ENCODE measurements around the gene DYTN.

DYTN gene

GRCh38 chr2:206647985-206648384 is 70.2 kb downstream of the DYTN start:
- no peak for TF ChIP-seq CTCF (IDR thresholded peaks at IDR 0.05)
- Histone ChIP-seq H3K4me3 (no peak overlapping the region), H3K4me1 (no peaks in the 10 kb centered on the region), H3K27me3 (no peaks in the 10 kb centered on the region), H3K9me3 (no peaks in the 10 kb centered on the region), H3K36me3 (no peaks in the 10 kb centered on the region), H3K27ac (no peak overlapping the region)
- no peak for DNase-seq
- intact Hi-C loops (cut with DNase I; ENCODE audit: low total_unique reads), result no loop called here

- Histone ChIP-seq H3K4me1 (no peaks in the 10 kb centered on the region), H3K27ac (no peak within 1 kb of the TSS), H3K27me3 (peaks cover 0 to 18% of the 10 kb centered on the region in 2 donors), H3K4me3 (no peak within 1 kb of the TSS), H3K9me3 (peaks cover 0 to 6% (median 0%) of the 10 kb centered on the region in 3 donors), H3K36me3 (no peaks in the 10 kb centered on the region)
- TF ChIP-seq CTCF (IDR thresholded peaks at IDR 0.05), result no peak
- intact Hi-C loops (cut with DNase I; ENCODE audit: low total_unique reads), result no loop called here
- no peak for DNase-seq
Observed at GRCh38 chr2:206642075-206643025, 75.8 kb downstream of the DYTN start, which contains the start of gene FAM237A. Gene FAM237A, plus strand, starts transcription at chr2:206642487. Its CDS starts 1,750 bp downstream, at chr2:206644237.

- Histone ChIP-seq H3K27ac (no peak overlapping the region), H3K4me3 (no peak overlapping the region), H3K27me3 (peaks cover 0 to 18% of the 10 kb centered on the region in 2 donors), H3K4me1 (no peaks in the 10 kb centered on the region), H3K36me3 (no peaks in the 10 kb centered on the region), H3K9me3 (peaks cover 0 to 6% (median 0%) of the 10 kb centered on the region in 3 donors)
- TF ChIP-seq CTCF (IDR thresholded peaks at IDR 0.05), result no peak
- intact Hi-C loops (cut with DNase I; ENCODE audit: low total_unique reads), result no loop called here
- DNase-seq, result no peak
Observed at GRCh38 chr2:206641226-206641625, 77.0 kb downstream of the DYTN start.

GRCh38 chr2:206639636-206640035 is 78.6 kb downstream of the DYTN start:
- no peak for TF ChIP-seq CTCF (IDR thresholded peaks at IDR 0.05)
- Histone ChIP-seq H3K36me3 (no peaks in the 10 kb centered on the region), H3K9me3 (peaks cover 0 to 6% (median 0%) of the 10 kb centered on the region in 3 donors), H3K4me1 (no peaks in the 10 kb centered on the region), H3K27ac (no peak overlapping the region), H3K4me3 (no peak overlapping the region), H3K27me3 (peaks cover 0 to 18% of the 10 kb centered on the region in 2 donors)
- no peak for DNase-seq
- intact Hi-C loops (cut with DNase I; ENCODE audit: low total_unique reads), result no loop called here

GRCh38 chr2:206635015-206635414 is 83.2 kb downstream of the DYTN start:
- no peaks in the 10 kb centered on the region for H3K27me3 ChIP-seq
- H3K36me3 ChIP-seq, result no peaks in the 10 kb centered on the region
- intact Hi-C loops (cut with DNase I; ENCODE audit: low total_unique reads), result no loop called here
- no peaks in the 10 kb centered on the region for H3K4me1 ChIP-seq
- no peak for TF ChIP-seq CTCF (IDR thresholded peaks at IDR 0.05)
- no peak for DNase-seq
- H3K4me3 ChIP-seq, result no peak overlapping the region
- H3K9me3 ChIP-seq, result no peaks in the 10 kb centered on the region
- H3K27ac ChIP-seq, result no peak overlapping the region

Data from tibial artery (tissue), 4 donors.